Gastroesophageal sphincter (tissue), 4 donors: ENCODE measurements around the gene KPNA6. TPM values are rescaled to one million over a fixed set of nuclear protein-coding genes. Genes with fewer than 3 reads are reported as not detected.
"Not testable (repeated sequence)": the region's sequence is repeated elsewhere in the genome, so short reads cannot be mapped to it uniquely, and the experiment has no call there.

Experiments used
- ATAC-seq: fragments of 150-250 bp; one replicate; pipeline ENCODE4 v1.9.1; 2016; ENCODE audit warnings: mild to moderate bottlenecking, moderate library complexity
- H3K27ac ChIP-seq, 4 donors: fragments of 200-600 bp; sonication (generic) in 3 of 4; 1 replicate in 3 of 4; 2 replicates in 1 of 4; pipeline ENCODE4 v1.5.1; 2016 to 2019
- H3K27me3 ChIP-seq: fragments of 200-600 bp; sonication (generic); one replicate; pipeline ENCODE4 v1.5.1; 2019
- H3K36me3 ChIP-seq, 2 donors: fragments of 200-600 bp; sonication (generic); one replicate each; pipeline ENCODE4 v1.5.1; 2019; ENCODE audit warnings: control low read depth in 1 of 2
- H3K4me1 ChIP-seq, 3 donors: fragments of 200-600 bp; sonication (generic); 1 replicate in 2 of 3; 2 replicates in 1 of 3; pipeline ENCODE4 v1.5.1; 2016 to 2019; ENCODE audit warnings: control low read depth in 2 of 3
- H3K4me3 ChIP-seq, 2 donors: fragments of 200-600 bp; sonication (generic); one replicate each; pipeline ENCODE4 v1.5.1; 2019; ENCODE audit warnings: mild to moderate bottlenecking in 1 of 2, moderate library complexity in 1 of 2
- H3K9me3 ChIP-seq, 3 donors: fragments of 200-600 bp; sonication (generic); one replicate each; pipeline ENCODE4 v1.5.1; 2017 to 2019; ENCODE audit warnings: control low read depth in 2 of 3
- CTCF ChIP-seq, 4 experiments: fragments of 200-600 bp in 2 of 4; fragments of 450-650 bp in 2 of 4; sonication (generic) in 1 of 4; IDR thresholded peaks; one replicate each; pipeline ENCODE4 v1.5.1; 2017 to 2019; ENCODE audit warnings: antibody characterized with exemption in 4 of 4, mild to moderate bottlenecking in 2 of 4, moderate library complexity in 2 of 4
- EP300 ChIP-seq: sonication (generic); formaldehyde crosslinking; IDR thresholded peaks from one replicate; pipeline ENCODE4 v1.6.1; 2017; ENCODE audit warnings: antibody characterized with exemption, mild to moderate bottlenecking
- POLR2A ChIP-seq, 2 donors: fragments of 450-650 bp; IDR thresholded peaks; one replicate each; pipeline ENCODE4 v1.6.1; 2017; ENCODE audit warnings: antibody characterized with exemption in 2 of 2, mild to moderate bottlenecking in 2 of 2, moderate library complexity in 1 of 2
- POLR2AphosphoS5 ChIP-seq: sonication (generic); formaldehyde crosslinking; IDR thresholded peaks from one replicate; pipeline ENCODE4 v1.6.1; 2017; ENCODE audit warnings: antibody characterized with exemption
- WGBS, 2 donors: methylation state at CpG; one replicate each; pipeline ENCODE4 v1.1.5; 2018; ENCODE audit warnings: low coverage in 1 of 2; 5-methylcytosine and 5-hydroxymethylcytosine counted together
- total RNA-seq, 4 donors: library from RNA; depleted of rRNA; stranded (reverse); fragments of >200 nt; gene quantifications; one replicate each; pipeline ENCODE4 v1.1.0, GENCODE V29; 2016

Gene KPNA6
- total RNA-seq, 4 donors from 2014 or later: 52.9 to 70.4 (median 57.6) TPM

GRCh38 chr1:32126770-32127169, 18.9 kb downstream of the KPNA6 start:
- WGBS, 2 donors: 85 to 98% methylated on average over 3 of the region's 3 CpGs
- Histone ChIP-seq H3K27ac (no peak overlapping the region), H3K36me3 (peaks cover 0 to 12% of the 10 kb centered on the region in 2 donors), H3K27me3 (no peaks in the 10 kb centered on the region), H3K4me1 (peaks cover 0 to 49% (median 2%) of the 10 kb centered on the region in 3 donors), H3K9me3 (no peaks in the 10 kb centered on the region), H3K4me3 (no peak overlapping the region)
- no peak for ATAC-seq
- TF ChIP-seq POLR2AphosphoS5 (no peak), POLR2A (IDR thresholded peaks at IDR 0.05) (no peak), CTCF (IDR thresholded peaks at IDR 0.05) (no peak), EP300 (no peak)

GRCh38 chr1:32127409-32128198, 19.7 kb downstream of the KPNA6 start:
- ATAC-seq: no peak
- WGBS, 2 donors: 62 to 78% methylated on average over 4 of the region's 4 CpGs

GRCh38 chr1:32128479-32128878, 20.6 kb downstream of the KPNA6 start:
- Histone ChIP-seq H3K27ac (no peak overlapping the region), H3K9me3 (no peaks in the 10 kb centered on the region), H3K27me3 (no peaks in the 10 kb centered on the region), H3K36me3 (peaks cover 0 to 12% of the 10 kb centered on the region in 2 donors), H3K4me1 (peaks cover 0 to 38% (median 0%) of the 10 kb centered on the region in 3 donors), H3K4me3 (no peak overlapping the region)
- WGBS, 2 donors: 11 to 70% methylated on average over 1 of the region's 1 CpG
- TF ChIP-seq POLR2A (IDR thresholded peaks at IDR 0.05) (no peak), EP300 (no peak), CTCF (IDR thresholded peaks at IDR 0.05) (no peak), POLR2AphosphoS5 (no peak)
- no peak for ATAC-seq

More at GRCh38 chr1:32127409-32128198, 19.7 kb downstream of the KPNA6 start:
- Histone ChIP-seq H3K4me1 (peaks cover 0 to 41% (median 0%) of the 10 kb centered on the region in 3 donors), H3K9me3 (no peaks in the 10 kb centered on the region), H3K36me3 (peaks cover 0 to 12% of the 10 kb centered on the region in 2 donors), H3K27ac (no peak overlapping the region), H3K4me3 (no peak overlapping the region), H3K27me3 (no peaks in the 10 kb centered on the region)
- TF ChIP-seq CTCF (IDR thresholded peaks at IDR 0.05): peak in 2 of 4 experiments; percentile 6 to 12
- TF ChIP-seq EP300: no peak
- TF ChIP-seq POLR2AphosphoS5: no peak
- no peak for TF ChIP-seq POLR2A (IDR thresholded peaks at IDR 0.05)

GRCh38 chr1:32128964-32129363, 21.1 kb downstream of the KPNA6 start:
- 100% methylated on average over 1 of the region's 1 CpG; no CpG with 5 or more reads in 1 of the 2 donors for WGBS, 2 donors
- Histone ChIP-seq H3K4me3 (no peak overlapping the region), H3K9me3 (no peaks in the 10 kb centered on the region), H3K27ac (no peak overlapping the region), H3K27me3 (no peaks in the 10 kb centered on the region), H3K36me3 (peaks cover 0 to 12% of the 10 kb centered on the region in 2 donors), H3K4me1 (peaks cover 0 to 41% (median 0%) of the 10 kb centered on the region in 3 donors)
- TF ChIP-seq POLR2A (IDR thresholded peaks at IDR 0.05) (no peak), POLR2AphosphoS5 (no peak), CTCF (IDR thresholded peaks at IDR 0.05) (no peak), EP300 (no peak)
- ATAC-seq: no peak

GRCh38 chr1:32133950-32134280, 26.1 kb downstream of the KPNA6 start:
- H3K27ac ChIP-seq: peak overlapping the region in 3 of 4 donors; percentile 60 to 69 (median 65)
- 86 to 90% methylated on average over 8 to 9 of the region's 9 CpGs for WGBS, 2 donors
- peaks cover 0 to 30% (median 0%) of the 10 kb centered on the region in 3 donors for H3K4me1 ChIP-seq
- not testable (repeated sequence) for ATAC-seq, H3K4me3 ChIP-seq, H3K9me3 ChIP-seq, H3K27me3 ChIP-seq
- H3K36me3 ChIP-seq: peaks cover 0 to 16% of the 10 kb centered on the region in 2 donors
